Activated CD4-positive, alpha-beta T cell treated with anti-CD3 and anti-CD28 coated beads, Interleukin-2, Interleukin-4, amounts not matched to agents 100 ng/mL and 50 ng/mL, durations not matched to agents 16 hours and 8 hours (primary cell): Measurements from ENCODE around the gene DLG1.

ENCODE experiments used
- DNase-seq: peaks from one replicate; pipeline ENCODE4 v3.0.0-alpha.2; 2020; ENCODE audit warnings: low spot score

DLG1 gene

DNA sequence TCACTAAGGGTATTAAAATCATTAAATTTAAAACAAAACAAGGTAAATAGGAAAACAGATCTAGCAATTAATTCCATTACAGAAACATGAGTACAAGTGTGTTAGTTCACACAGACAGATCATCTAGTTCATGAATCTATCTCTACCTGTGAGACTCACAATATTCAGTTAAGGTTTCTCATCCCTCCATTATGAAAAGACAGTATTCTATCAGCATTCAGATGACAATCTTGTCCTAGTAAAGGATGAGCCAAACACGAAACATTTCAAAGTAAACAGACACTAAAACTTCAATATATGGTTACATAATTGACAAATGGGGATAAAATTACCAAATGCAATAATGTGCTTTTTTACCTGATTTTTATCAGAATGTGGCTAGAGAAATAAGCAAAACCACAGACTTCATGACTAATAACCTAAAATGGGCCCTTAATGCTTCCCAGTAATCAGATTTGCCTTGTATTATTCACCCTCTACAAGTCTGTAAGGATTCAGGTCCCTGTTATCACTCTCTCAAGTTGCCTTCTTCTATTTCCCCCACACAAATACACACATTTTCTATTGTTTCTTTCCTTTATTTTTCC lies 126.8 kb downstream of the DLG1 start:
- DNase-seq, result no peak

DNA sequence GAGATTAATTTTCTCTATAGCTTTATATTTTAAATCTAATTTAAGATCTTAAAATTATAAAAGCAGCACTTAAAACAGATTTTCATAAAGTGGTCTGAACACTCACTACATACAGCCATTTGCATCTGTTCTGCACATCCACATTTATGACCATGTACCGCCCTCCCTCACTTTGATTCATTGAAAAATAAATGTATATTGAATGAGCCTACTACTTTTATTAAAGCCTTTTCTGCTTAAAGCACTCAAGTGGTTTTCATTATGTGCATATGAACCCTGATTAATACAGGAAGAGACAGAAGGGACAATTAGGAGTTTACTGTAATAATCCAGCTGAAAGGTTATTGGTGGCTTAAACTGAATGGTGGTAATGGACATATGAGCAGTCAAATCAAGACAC lies 129.4 kb downstream of the DLG1 start:
- no peak for DNase-seq

DNA sequence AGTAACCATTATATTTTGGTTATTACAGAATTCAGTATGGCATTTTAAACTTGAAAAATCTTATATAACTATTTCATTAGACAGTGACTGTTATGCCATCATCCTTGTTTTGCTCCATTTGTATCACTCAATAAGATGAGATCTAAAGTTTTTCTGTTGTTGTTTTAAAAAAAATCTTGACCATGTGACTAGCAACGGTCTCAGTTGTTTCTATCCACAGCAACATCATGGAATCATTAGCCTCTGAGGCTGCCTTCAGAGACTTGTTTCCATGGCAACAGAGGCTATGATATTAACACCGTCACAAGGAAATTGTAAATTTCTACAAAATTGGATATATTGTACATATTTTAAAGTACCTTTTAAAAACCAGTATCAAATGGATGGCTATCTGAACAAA lies 129.8 kb downstream of the DLG1 start:
- no peak for DNase-seq

DNA sequence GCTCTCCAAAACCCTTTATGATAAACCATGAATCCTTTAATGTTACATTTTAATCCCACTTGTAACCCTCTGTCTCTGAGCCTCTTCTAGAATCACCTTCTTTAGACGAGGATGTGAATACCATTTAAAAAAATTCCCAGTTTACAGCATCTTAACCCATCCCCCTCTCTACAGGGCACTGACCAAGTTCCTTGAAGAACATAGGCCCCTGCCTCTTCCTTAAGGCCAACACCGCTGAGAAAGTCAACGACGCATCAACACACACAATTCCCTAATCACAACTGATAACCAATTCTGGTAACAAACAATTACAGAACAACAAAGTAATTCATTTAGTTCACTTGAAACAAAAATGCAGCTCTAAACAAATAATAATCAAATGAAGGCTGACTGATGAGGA lies 130.3 kb downstream of the DLG1 start:
- no peak for DNase-seq

DNA sequence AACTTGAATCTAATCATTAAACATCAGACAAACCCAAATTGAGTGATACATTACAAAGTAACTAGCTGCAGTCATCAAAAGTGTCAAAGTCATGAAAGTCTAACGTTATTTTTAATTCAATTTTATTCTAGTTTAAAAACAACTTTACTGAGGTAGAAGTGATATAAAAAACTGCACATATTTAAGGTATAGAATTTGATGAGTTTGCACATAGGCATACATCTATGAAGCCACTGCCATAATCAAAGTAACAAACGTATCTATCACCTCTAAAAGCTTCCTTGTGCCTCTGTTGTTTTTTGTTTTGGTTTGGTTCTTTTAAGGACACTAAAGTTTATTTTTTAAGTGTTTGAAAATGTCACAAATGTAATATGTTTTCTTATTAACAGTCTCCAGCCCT lies 130.9 kb downstream of the DLG1 start:
- no peak for DNase-seq

DNA sequence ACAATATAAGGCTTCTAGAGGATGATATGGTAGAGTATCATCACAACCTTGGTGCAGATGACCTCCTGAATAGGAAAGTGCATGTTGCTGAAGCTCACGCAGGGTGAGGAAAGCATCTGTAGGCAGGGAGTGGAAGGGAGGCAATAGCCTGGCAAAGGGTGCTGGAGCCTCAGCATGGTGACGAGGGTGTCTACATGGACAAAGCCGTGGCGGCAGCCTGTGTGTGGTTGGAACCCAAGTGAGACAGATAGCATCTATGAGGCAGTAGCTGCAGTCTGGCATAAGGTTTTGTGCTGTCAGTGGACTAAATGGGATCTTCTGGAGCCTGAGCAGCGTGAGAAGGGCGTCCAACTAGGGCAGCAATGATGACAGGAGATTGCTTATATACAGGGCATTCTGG lies 132.5 kb downstream of the DLG1 start:
- DNase-seq, result no peak

DNA sequence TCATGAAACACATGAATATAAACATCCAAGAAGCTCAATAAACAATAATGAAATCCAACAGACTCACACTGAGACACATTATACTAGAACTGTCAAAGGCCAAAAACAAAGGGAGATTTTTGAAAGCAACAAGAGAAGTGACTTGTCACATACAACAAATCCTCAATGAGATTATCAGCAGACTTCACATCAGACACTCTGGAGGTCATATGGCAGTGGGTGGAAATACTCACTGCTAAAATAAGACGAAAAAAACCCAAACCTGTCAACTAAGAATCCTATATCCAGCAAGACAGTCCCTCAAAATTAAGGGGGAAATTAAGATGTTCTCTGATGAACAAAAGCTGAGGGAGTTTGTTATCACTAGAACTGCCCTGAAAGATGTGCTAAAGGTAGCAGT lies 143.4 kb downstream of the DLG1 start:
- no peak for DNase-seq

DNA sequence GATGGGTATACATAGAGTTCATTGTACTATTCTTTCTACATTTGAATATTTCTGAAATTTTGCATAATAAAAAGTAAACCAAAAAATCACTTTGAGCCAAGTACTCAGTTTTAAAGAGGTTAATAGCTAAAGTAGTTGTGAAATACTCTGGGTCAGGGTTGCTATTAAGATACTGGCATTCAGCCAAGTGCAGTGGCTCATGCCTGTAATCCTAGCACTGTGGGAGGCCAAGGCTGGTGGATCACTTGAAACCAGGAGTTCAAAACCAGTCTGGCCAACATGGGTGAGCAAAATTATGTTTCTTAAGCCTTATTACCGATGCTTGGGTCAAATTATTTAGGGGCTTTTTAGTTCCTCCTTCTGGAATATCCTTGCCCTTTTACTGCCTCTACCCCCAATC lies 146.8 kb downstream of the DLG1 start:
- DNase-seq, result no peak

DNA sequence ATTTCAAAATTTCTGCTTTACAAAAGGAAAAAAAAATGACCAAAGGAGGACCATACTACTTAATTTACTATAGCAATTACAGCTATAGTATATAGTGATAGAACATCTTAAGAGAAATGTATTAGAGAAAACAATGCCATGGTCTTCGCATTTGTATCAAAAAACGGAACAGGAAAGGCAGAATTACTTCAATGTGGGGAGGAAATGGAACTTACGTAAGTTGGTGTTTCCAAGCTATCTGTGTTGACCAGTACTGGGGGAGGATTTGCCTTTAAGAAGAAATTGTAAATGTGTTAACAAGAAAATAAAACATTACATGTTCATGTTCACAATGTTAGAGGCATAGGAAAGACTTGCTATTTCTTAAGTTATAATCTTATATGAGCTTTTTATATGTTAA lies 148.9 kb downstream of the DLG1 start:
- DNase-seq, result no peak

DNA sequence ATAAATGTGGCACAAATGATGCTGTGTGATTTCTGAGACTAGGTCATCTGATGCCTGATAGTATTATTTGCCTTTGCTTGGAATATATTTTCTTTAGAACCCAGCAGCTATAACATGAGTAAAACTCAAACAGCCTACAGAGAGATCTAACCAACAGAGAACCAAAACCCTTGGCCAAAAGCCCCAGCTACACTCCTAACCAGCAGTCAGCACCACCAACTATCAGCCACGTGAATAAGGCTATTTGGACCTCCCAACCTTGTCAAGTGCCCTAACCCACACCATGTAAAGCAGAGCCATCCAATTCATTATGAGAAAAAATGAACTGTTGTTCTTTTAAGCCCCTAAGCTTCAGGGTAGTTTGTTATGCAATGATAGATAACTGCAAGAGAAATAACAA lies 154.2 kb downstream of the DLG1 start:
- DNase-seq, result no peak

DNA sequence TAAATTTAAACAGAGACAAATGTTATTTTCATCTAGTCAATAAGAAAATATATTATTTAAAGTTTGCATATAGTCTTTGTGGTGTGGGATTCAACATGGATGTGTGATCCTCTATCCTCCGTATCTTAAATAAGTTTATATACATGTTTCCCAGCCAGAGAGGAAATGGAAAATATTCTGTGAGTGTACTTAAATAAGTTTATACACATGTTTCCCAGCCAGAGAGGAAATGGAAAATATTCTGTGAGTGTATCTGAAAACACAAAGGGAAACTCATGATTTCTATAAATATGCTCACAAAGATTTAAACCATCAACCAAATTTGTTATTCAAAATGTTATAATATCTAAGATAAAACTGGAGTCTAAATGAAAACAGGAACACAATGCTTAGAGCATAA lies 158.8 kb downstream of the DLG1 start:
- no peak for DNase-seq

DNA sequence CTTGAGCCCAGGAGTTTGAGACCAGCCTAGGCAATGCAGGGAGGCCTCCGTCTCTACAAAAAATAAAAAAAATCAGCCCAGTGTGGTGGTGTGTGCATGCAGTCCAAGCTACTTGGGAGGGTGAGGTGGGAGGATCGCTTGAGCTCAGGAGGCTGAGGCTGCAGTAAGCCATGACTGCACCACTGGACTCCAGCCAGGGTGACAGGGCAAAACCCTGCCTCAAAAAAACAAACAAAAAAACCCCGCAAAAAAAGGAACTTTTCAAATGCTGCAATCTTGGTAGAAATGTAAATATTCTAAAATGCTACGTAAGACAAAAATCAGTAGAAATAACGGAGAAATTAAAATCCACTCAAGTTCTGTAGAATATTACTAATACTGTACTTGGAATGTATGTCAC lies 160.7 kb downstream of the DLG1 start:
- DNase-seq, result no peak

DNA sequence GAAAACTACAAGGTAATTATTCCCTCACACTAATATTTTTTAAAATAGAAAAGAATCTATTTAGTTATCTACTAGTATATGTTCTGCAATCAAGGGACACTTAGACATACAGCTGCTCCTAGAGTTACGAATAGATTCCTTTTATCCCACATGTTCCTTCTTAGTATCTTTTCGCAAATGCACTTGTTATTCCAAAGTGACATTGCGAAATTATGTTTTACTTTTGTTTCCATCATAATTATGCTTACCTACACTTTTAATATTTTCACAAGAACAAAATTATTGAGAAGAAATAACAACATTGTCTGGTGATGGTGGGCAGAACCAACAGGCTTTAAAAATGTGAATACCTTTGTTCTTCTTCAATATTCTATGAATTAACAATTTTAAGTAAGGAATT lies 161.7 kb downstream of the DLG1 start:
- DNase-seq, result no peak

DNA sequence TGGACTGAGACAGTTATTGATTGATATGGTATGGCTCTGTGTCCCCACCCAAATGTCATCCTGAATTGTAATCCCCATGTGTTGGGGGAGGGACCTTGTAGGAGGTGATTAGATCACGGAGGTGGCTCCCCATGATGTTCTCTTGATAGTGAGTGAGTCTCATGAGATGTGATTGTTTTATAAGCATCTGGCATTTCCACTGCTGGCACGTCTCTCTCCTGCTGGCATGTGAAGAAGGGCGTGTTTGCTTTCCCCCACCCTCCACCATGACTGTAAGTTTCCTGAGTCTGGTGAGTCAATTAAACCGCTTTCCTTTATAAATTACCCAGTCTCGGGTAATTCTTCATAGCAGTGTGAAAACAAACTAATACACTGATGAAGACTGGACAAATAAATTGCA lies 163.2 kb downstream of the DLG1 start:
- no peak for DNase-seq

DNA sequence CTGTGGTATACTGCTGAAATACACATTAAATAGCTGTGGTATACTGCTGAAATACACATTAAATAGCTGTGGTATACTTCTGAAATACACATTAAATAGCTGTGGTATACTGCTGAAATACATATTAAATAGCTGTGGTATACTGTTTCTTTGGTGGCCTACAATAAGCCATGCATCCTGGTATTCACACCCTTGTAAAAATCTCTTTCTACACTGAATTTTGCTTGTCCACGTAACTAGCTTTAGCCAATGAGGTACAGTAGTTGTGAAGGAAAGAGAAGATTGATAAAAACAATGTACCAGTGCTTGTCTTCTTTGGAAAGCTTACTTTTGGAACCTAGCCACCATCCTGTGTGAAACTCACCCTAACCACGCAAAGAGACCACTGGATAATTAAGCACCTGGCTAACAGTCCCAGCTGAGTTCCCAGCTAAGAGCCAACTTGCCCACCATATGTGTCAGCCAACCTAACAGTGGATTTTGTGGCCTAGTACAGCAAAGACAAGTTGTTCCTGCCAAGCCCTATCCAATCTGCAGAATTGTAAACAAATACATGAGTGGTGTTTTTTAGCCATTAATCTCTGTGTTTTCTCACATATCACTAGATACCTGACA lies 165.4 kb downstream of the DLG1 start:
- no peak for DNase-seq

DNA sequence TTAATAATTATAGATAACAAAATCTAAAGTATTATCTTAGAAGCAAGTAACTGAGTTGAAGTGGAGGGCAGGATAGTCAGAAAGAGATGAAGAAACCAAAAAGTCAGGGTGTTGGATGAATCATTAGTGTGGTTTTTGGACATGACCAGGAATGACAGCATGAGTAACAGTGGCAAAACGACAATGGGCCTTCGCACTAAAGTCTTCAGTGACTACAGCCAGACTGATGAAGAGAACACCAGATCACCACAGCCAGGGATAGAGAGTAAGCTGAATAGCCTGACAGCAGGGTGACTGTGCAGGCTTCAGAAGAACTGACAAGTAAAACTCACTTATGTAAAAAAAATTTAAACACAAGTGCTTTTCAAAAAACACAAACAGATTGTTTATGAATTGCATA lies 172.8 kb downstream of the DLG1 start:
- peak; percentile 4 for DNase-seq

DNA sequence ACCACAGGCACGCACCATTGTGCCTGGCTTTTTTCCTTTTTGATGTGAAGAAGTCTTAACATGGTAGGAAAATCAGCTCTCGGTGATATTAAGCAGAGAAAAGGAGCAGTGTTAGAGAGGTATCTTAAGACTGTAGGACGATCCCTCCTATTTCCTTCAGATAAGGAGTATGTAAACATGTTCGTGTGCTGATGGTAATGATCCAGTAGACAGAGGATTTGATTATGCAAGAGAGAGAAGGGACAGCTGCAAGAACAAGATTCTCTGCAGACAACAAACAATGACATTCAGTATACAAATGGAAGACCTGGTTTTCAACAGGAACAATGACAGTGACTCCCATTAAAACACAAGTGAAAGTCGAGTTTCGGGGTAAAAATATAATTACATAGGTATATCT lies 173.7 kb downstream of the DLG1 start:
- DNase-seq, result no peak

DNA sequence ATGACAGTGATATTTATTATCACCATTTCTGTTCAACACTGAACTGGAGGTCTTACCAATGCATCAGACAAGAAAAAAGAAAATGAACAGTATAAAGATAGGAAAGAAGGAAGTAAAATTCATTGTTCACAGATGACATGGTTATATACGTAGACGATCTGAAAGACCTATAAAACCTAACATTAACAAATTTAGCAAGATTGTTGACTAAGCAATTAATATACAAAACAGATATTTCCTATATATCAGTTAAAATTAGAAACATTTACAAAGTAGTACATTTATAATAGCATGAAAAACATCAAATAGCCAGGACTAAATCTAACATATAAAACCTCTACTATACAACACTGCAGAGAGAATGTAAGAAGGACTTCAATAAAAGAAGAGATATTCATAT lies 176.0 kb downstream of the DLG1 start:
- no peak for DNase-seq

DNA sequence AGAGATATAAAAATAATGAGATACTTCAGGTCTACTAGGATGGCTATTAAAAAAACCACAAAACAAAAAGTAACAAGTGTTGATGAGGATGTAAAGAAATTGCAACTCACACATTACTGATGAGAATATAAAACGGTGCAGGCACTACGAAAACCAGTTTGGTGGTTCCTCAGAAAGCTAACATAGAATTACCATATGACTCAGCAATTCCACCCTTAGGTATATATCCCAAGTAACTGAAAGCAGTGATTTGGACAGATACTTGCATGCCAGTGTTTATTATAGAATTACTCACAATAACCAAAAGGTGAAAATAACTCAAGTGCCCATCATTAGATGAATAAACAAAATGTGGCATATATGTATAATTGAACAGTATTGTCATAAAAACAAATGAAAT lies 181.3 kb downstream of the DLG1 start:
- DNase-seq, result peak; percentile 43

DNA sequence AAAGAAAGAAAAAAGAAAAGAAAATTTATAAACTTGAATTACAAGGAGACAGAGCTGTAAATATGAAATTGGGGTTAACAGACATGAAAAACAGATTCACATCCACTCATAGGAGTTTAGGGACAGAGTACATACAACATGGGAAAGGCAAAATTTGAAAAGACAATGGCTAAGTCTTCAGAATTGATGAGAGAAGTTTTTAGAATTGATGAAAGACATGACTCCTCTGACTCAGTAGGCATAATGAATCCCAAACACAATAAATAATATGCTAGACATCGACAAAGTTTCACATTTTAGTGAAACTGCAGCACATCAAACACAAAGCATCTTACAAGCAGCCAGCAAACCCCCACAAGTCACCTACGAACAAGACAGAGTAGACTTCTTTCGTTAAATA lies 184.4 kb downstream of the DLG1 start:
- DNase-seq, result no peak

DNA sequence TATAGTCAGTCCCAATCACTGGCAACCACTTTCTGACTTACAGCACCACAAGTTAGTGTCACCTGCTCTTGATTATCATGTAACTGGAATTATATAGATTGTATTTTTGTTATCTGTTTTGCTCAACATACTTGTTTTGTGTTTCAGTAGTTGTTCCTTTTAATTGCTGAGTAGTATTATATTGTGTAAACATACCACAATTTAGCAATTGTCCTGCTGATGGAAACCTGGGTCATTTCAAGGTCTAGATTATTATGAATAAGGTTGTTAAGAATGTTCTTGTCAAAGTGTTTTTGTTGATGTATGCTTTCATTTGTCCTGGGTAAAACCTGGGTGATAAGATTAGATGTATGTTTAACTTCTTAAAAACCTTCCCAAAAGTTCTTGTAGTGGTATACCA lies 186.7 kb downstream of the DLG1 start:
- no peak for DNase-seq

DNA sequence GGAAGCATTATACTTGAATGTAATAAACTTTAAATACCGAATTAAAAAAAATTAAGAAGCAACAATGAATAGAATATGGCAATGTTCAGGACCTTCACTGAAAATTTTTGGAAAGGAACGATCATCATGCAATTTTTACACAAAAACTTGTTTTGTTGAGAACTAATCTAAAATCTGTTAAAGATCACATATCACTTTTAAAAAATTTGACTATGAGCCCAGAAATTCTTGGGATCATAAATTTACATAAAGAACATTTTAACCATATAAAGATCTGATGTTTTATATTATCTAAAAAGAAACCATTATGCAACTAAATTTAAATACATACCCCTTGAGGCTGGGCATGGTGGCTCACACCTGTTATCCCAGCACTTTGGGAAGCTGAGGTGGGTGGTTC lies 192.6 kb downstream of the DLG1 start:
- DNase-seq, result no peak

DNA sequence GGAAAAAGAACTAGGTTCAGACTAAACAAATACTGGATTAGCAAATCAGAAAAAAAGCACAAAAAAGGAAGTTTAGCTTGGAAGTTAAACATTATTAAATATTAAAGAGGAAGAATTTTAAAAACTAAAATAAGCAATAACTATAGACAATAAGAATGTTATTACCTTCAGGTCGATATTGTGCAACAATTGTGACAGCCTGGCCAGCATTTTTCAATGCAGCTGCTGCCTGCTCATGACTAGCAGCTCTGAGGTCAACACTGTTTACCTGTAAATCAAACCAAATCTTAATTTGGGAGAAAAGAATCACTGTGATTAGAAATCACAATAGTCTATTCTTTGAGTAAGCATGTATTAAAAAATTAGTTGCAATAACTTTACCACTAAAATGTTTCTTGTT lies 193.7 kb downstream of the DLG1 start:
- no peak for DNase-seq

DNA sequence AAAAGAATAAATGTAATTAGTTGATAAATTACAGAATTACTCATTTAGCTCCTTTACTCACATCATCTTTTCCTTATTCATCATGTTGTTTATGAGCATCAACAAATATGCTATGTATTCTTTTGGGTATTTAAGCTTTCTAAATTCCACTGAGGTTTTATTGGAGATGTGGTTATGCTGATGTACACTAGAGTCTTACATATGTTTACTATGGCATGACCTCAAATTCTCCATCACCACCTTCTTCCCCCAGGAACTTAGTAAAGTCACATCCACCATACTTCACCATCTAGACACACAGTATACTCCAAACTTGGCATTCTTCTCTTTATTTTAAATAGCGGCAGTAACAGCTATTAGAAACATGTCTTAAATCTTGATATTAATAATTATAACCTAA lies 194.6 kb downstream of the DLG1 start:
- DNase-seq, result no peak

DNA sequence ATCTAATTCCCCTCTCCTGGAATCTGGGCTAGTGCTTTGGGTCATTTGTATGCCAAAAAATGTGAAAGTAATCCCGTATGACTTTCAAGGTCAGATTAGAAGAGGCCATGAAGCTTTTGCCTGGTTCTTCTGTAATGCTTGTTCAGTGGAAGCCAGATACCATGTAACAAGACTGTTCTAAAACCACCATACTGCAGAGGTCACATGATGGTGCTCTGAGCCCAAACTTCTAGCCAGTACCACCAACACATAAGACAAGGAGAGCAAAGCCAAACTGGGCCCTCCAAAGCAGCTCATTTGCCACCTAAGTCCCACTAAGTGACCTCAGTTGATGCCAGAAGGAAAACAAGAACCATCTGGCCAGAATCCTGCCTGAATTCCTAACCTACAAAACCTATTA lies 204.5 kb downstream of the DLG1 start:
- no peak for DNase-seq
